ENCODE measurements around the gene NT5DC3. TPM values are rescaled to one million over a fixed set of nuclear protein-coding genes. Genes with fewer than 3 reads are reported as not detected.

The NT5DC3 gene
- total RNA-seq, 1 donor from 2014 or later: 3.1 TPM

DNA sequence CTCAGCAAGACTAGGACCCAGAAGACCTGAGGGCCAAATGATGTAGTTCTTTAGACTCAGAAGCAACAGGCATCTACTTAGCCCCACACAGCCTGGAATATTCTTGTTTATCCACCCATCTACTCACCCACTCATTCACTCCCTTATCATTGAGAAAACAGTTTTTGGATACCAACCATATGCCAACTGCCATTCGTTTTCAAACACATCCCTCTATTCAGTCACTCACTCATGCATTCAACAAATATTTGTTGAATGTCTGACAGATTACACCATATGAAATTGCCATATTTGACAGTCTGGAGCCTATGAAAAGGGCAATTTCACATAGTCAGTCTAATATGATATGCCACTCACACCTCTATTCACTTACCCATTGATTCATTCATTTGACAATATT lies 103.2 kb downstream of the NT5DC3 start:
- DNase-seq (ENCODE audit: missing footprints) (no peak), ATAC-seq (no peak)
- intact Hi-C loops (cut with DNase I): no loop called here

DNA sequence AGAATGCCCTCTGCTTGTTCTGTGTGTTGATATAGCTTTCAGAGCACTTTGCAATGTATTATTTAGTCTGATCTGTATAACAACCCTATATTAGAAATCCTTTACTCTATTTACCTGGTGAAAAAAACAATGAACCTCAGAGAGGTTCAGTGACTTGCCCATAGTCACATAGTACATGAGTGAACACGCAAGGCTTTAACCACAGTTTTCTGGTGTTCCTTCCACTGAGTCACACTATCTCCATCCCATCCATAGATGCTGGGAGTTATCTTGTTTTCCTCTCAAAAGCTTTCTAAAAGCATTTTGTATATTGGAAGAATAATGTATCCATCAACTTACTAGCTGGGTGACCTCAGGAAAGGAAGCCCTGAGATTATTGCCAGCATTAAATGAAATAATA lies 104.5 kb downstream of the NT5DC3 start:
- intact Hi-C loops (cut with DNase I): no loop called here
- DNase-seq (ENCODE audit: missing footprints) (no peak), ATAC-seq (no peak)

DNA sequence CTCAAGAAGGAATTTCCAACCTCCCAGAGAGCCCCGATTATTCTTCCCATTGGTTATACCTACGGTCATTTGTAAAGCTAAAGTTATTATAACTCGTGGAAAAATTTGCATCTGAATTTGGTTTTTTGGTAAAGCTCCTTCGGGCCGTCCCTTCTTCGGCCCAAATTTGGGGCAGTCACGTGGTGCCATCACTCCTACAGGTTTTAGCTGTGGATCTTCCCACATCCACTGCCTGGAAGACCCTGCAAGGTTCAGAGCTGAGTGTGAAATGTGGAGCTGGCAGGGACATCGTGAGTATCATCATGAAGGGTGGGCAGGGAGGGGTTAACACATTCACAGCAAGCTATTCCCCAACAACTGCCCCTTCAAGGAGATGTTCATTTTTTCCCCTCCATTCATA lies 105.7 kb downstream of the NT5DC3 start:
- intact Hi-C loops (cut with DNase I): no loop called here
- no peak for ATAC-seq
- DNase-seq (ENCODE audit: missing footprints): no peak

- intact Hi-C loops (cut with DNase I): no loop called here
- DNase-seq (ENCODE audit: missing footprints) (no peak), ATAC-seq (no peak)
Observed at GRCh38 chr12:103734863-103735262, 106.2 kb downstream of the NT5DC3 start.

GRCh38 chr12:103731539-103731938 lies 109.5 kb downstream of the NT5DC3 start:
- no peak for DNase-seq (ENCODE audit: missing footprints)
- intact Hi-C loops (cut with DNase I): no loop called here
- ATAC-seq: no peak

DNA sequence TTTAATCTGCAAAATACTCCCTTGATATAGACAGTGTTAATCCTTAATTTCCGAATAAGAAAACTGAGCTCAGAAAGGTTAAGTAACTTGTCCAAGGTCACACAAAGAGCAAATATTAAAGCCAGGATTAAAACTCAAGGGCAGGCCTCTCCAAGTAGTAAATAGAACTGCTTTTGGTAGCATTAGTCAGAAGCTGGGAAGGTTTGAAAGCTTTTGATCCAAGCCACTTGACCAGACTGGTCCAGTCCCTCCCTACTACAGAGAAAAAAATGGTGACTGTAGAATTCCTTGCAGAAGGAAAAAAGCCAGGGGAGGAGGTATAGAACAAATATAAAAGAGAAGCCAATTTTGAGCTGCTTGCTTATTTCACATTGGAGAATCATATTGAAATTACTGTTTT lies 111.5 kb downstream of the NT5DC3 start:
- intact Hi-C loops (cut with DNase I): no loop called here
- ATAC-seq: no peak

GRCh38 chr12:103728323-103728722 lies 112.7 kb downstream of the NT5DC3 start:
- no peak for ATAC-seq
- intact Hi-C loops (cut with DNase I): no loop called here
- DNase-seq (ENCODE audit: missing footprints): no peak

More for the DNA sequence above, 111.5 kb downstream of the NT5DC3 start:
- DNase-seq (ENCODE audit: missing footprints): no peak

DNA sequence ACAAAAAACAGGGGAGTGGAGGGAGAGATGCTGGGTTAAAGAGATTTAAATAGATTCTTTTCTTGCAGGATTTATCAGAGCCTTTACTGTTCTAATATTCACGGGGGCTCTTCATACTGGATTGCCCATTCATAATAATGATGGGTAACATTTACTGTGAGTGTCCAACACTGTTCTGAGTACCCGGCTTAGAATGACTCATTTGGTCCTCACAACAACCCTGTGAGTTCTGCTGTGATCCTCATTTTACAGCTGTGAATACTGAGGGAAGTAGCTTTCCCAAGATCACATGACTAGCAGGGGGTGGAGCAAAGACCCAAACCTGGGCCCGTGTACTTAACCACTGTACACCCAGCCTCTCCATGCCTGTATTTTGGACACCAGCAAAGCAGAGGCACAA lies 113.4 kb downstream of the NT5DC3 start:
- ATAC-seq: no peak
- no peak for DNase-seq (ENCODE audit: missing footprints)
- intact Hi-C loops (cut with DNase I): no loop called here

- DNase-seq (ENCODE audit: missing footprints) (no peak), ATAC-seq (no peak)
- intact Hi-C loops (cut with DNase I): no loop called here
Observed at GRCh38 chr12:103725398-103725797, 115.6 kb downstream of the NT5DC3 start.

Other genes with a start within 250 kb of the NT5DC3 start
- gene HSP90B1, start 89.2 kb upstream of the NT5DC3 start, total RNA-seq: 402 TPM
- 9.7 TPM for gene TDG, start 124.6 kb upstream of the NT5DC3 start, total RNA-seq
- 8.8 TPM for gene GLT8D2, start 209.0 kb upstream of the NT5DC3 start, total RNA-seq
- gene HCFC2, start 223.3 kb upstream of the NT5DC3 start, total RNA-seq: 9.5 TPM